Measurements from ENCODE around the gene MTCL1. TPM values are rescaled to one million over a fixed set of nuclear protein-coding genes. Genes with fewer than 3 reads are reported as not detected.

Gene MTCL1
- total and polyA plus RNA-seq, 9 of the 15 experiments (the other 6 are each of a cell fraction or from before 2014, with no cell fraction given), result 0.21 to 7.4 (median 3.7) TPM

DNA sequence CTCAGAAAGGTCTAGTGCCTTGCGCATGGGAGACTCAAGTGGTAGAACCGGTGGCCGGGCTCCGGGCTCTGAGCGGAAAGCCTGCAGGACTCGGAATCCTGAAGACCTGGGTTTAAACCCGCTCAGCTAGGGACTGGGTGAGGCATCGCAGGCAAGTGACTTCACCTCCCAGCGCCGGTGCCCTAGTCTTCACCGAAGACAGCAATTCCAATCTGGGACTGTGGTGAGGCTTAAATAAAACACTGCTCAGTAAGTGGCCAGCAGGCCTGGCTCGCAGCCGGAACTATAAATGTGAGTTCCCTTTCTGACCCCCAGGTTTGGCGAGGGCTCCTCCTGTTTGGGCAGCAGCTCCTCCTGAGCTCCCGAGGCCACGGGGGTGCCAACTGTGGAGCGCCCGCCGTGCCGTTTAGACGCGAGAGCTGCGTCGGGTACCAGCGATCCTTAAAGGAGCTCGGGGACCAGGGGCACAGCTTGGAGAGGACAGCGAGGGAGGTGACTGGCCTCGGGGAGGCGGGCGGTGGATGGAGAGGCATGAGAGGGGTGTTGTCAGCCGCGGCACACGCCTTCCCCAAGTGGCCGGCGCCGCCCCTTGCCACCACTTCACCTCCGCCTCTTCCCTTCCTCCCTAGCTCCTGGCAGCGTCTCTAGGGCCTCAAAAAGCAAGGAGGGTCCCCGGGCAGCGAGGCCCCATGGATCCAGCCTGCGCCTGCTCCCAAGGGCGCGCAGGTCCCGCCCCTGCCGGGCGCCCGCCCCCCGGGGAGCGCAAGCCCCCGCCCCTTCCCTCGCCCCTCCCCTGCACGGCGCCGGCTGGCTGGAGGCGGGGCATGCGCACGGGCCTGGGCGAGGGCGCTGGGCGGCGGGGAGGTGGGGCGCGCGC lies 757 bp upstream of the MTCL1 start (continued):
- no peak for TF ChIP-seq KLF6 (CRISPR knock-in tag; IDR thresholded peaks at IDR 0.05; ENCODE audit: borderline replicate concordance)
- no peak for TF ChIP-seq ZNF699 (CRISPR knock-in tag; IDR thresholded peaks at IDR 0.05; ENCODE audit: insufficient replicate concordance)
- no peak for TF ChIP-seq ZNF644 (tag; IDR thresholded peaks at IDR 0.05; ENCODE audit: low read depth)
- TF ChIP-seq TCF7L2 (IDR thresholded peaks at IDR 0.05; ENCODE audit: low read depth, low read length), result no peak
- TF ChIP-seq, protein P1, sequence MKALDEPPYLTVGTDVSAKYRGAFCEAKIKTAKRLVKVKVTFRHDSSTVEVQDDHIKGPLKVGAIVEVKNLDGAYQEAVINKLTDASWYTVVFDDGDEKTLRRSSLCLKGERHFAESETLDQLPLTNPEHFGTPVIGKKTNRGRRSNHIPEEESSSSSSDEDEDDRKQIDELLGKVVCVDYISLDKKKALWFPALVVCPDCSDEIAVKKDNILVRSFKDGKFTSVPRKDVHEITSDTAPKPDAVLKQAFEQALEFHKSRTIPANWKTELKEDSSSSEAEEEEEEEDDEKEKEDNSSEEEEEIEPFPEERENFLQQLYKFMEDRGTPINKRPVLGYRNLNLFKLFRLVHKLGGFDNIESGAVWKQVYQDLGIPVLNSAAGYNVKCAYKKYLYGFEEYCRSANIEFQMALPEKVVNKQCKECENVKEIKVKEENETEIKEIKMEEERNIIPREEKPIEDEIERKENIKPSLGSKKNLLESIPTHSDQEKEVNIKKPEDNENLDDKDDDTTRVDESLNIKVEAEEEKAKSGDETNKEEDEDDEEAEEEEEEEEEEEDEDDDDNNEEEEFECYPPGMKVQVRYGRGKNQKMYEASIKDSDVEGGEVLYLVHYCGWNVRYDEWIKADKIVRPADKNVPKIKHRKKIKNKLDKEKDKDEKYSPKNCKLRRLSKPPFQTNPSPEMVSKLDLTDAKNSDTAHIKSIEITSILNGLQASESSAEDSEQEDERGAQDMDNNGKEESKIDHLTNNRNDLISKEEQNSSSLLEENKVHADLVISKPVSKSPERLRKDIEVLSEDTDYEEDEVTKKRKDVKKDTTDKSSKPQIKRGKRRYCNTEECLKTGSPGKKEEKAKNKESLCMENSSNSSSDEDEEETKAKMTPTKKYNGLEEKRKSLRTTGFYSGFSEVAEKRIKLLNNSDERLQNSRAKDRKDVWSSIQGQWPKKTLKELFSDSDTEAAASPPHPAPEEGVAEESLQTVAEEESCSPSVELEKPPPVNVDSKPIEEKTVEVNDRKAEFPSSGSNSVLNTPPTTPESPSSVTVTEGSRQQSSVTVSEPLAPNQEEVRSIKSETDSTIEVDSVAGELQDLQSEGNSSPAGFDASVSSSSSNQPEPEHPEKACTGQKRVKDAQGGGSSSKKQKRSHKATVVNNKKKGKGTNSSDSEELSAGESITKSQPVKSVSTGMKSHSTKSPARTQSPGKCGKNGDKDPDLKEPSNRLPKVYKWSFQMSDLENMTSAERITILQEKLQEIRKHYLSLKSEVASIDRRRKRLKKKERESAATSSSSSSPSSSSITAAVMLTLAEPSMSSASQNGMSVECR (CRISPR knock-in tag; IDR thresholded peaks at IDR 0.05), result peak; percentile 43; the same call in 1 of the 2 replicates
- no peak for TF ChIP-seq ZC3H11A (IDR thresholded peaks at IDR 0.05; ENCODE audit: low read depth, low read length)
- TF ChIP-seq, protein P2, sequence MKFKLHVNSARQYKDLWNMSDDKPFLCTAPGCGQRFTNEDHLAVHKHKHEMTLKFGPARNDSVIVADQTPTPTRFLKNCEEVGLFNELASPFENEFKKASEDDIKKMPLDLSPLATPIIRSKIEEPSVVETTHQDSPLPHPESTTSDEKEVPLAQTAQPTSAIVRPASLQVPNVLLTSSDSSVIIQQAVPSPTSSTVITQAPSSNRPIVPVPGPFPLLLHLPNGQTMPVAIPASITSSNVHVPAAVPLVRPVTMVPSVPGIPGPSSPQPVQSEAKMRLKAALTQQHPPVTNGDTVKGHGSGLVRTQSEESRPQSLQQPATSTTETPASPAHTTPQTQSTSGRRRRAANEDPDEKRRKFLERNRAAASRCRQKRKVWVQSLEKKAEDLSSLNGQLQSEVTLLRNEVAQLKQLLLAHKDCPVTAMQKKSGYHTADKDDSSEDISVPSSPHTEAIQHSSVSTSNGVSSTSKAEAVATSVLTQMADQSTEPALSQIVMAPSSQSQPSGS (CRISPR knock-in tag; IDR thresholded peaks at IDR 0.05), result no peak
- no peak for TF ChIP-seq ZNF232 (CRISPR knock-in tag; IDR thresholded peaks at IDR 0.05)
- TF ChIP-seq CBX8 (IDR thresholded peaks at IDR 0.05; ENCODE audit: borderline replicate concordance, extremely low read depth, low read depth, low read length, poor library complexity, severe bottlenecking), result no peak
- TF ChIP-seq HDGF (IDR thresholded peaks at IDR 0.05), result no peak
- TF ChIP-seq, protein P3, sequence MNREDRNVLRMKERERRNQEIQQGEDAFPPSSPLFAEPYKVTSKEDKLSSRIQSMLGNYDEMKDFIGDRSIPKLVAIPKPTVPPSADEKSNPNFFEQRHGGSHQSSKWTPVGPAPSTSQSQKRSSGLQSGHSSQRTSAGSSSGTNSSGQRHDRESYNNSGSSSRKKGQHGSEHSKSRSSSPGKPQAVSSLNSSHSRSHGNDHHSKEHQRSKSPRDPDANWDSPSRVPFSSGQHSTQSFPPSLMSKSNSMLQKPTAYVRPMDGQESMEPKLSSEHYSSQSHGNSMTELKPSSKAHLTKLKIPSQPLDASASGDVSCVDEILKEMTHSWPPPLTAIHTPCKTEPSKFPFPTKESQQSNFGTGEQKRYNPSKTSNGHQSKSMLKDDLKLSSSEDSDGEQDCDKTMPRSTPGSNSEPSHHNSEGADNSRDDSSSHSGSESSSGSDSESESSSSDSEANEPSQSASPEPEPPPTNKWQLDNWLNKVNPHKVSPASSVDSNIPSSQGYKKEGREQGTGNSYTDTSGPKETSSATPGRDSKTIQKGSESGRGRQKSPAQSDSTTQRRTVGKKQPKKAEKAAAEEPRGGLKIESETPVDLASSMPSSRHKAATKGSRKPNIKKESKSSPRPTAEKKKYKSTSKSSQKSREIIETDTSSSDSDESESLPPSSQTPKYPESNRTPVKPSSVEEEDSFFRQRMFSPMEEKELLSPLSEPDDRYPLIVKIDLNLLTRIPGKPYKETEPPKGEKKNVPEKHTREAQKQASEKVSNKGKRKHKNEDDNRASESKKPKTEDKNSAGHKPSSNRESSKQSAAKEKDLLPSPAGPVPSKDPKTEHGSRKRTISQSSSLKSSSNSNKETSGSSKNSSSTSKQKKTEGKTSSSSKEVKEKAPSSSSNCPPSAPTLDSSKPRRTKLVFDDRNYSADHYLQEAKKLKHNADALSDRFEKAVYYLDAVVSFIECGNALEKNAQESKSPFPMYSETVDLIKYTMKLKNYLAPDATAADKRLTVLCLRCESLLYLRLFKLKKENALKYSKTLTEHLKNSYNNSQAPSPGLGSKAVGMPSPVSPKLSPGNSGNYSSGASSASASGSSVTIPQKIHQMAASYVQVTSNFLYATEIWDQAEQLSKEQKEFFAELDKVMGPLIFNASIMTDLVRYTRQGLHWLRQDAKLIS (CRISPR knock-in tag; IDR thresholded peaks at IDR 0.05), result peak; percentile 26; the same call in 1 of the 2 replicates
- TF ChIP-seq CBFA2T3 (IDR thresholded peaks at IDR 0.05), result no peak
- no peak for TF ChIP-seq LEF1 (IDR thresholded peaks at IDR 0.05)
- TF ChIP-seq MTF1 (CRISPR knock-in tag; IDR thresholded peaks at IDR 0.05; ENCODE audit: borderline replicate concordance), result no peak
- TF ChIP-seq ZNF764 (CRISPR knock-in tag; IDR thresholded peaks at IDR 0.05; ENCODE audit: low read depth), result no peak
- no peak for TF ChIP-seq CBX3 (IDR thresholded peaks at IDR 0.05; ENCODE audit: borderline replicate concordance in 1 of 2, low read length in 2 of 2)
- peak; percentile 49; the same call in 1 of the 2 replicates for TF ChIP-seq KLF13 (tag; IDR thresholded peaks at IDR 0.05; ENCODE audit: borderline replicate concordance, low read depth)
- no peak for TF ChIP-seq ARID2 (IDR thresholded peaks at IDR 0.05)

All from K562 (cell line).